ENCODE results near the gene IKZF5. TPM values are rescaled to one million over a fixed set of nuclear protein-coding genes. Genes with fewer than 3 reads are reported as not detected.

Gene IKZF5
- total and polyA plus RNA-seq, 8 donors = 6.2 to 13.1 (median 9.4) TPM

- WGBS, 2 donors = 84 to 93% methylated on average over 2 of the region's 2 CpGs
- intact Hi-C loops (cut with DNase I) = no loop called here
- no peak for FAIRE-seq
- TF ChIP-seq CTCF (IDR thresholded peaks at IDR 0.05) = no peak
- Histone ChIP-seq H3K27ac (no peak overlapping the region), H3K36me3 (no peaks in the 10 kb centered on the region), H3K27me3 (no peaks in the 10 kb centered on the region), H3K9me3 (no peaks in the 10 kb centered on the region), H3K4me3 (no peak overlapping the region), H3K4me1 (peaks cover 0 to 20% (median 7%) of the 10 kb centered on the region in 3 donors)
- no peak for ATAC-seq
- no peak for DNase-seq
Observed at GRCh38 chr10:123001370-123001769, 7.2 kb downstream of the IKZF5 start.

- H3K4me1 ChIP-seq = peaks cover 0 to 16% (median 7%) of the 10 kb centered on the region in 3 donors
- WGBS, 2 donors = 82 to 86% methylated on average over 3 of the region's 3 CpGs
Observed at GRCh38 chr10:123000155-123000554, 8.4 kb downstream of the IKZF5 start.

DNA sequence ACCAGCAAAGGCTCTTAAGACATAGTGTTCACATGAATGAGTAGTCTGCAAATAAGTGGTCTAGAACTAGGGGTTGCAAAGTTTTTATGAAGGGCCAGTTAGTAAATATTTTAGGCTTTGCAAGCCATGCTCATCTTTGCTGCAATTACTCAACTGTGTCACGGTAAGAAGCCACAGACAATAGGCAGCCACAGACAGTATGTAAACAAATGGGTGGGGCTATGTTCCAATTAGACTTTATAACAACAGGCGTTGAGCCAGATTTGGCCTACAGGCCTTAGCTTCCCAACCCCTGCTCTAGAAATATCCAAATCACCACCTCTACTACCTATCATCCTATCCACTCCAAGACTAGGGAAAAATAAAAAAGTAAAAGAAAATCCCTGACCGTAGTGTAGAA lies 9.2 kb downstream of the IKZF5 start:
- no peak for TF ChIP-seq CTCF (IDR thresholded peaks at IDR 0.05)
- Histone ChIP-seq H3K27ac (no peak overlapping the region), H3K9me3 (no peaks in the 10 kb centered on the region), H3K4me3 (no peak overlapping the region), H3K36me3 (peaks cover 0 to 14% (median 0%) of the 10 kb centered on the region in 3 donors), H3K4me1 (peaks cover 0 to 11% (median 5%) of the 10 kb centered on the region in 3 donors), H3K27me3 (no peaks in the 10 kb centered on the region)
- intact Hi-C loops (cut with DNase I) = no loop called here
- DNase-seq (no peak), ATAC-seq (peak in 1 of 4 donors; percentile 36), FAIRE-seq (no peak)
- WGBS, 2 donors = 52 to 56% methylated on average over 3 of the region's 3 CpGs

More at GRCh38 chr10:123000155-123000554, 8.4 kb downstream of the IKZF5 start:
- intact Hi-C loops (cut with DNase I) = no loop called here
- FAIRE-seq (no peak), ATAC-seq (no peak), DNase-seq (no peak)
- no peak for TF ChIP-seq CTCF (IDR thresholded peaks at IDR 0.05)
- Histone ChIP-seq H3K27ac (no peak overlapping the region), H3K4me3 (no peak overlapping the region), H3K27me3 (no peaks in the 10 kb centered on the region), H3K9me3 (no peaks in the 10 kb centered on the region), H3K36me3 (peaks cover 0 to 6% (median 0%) of the 10 kb centered on the region in 3 donors)

- ATAC-seq (no peak), FAIRE-seq (no peak)
Observed at GRCh38 chr10:122998934-122999333, 9.7 kb downstream of the IKZF5 start.

More at GRCh38 chr10:122998934-122999333, 9.7 kb downstream of the IKZF5 start:
- WGBS, 2 donors = 89% methylated on average over 3 of the region's 3 CpGs
- intact Hi-C loops (cut with DNase I) = no loop called here
- no peak overlapping the region for H3K4me3 ChIP-seq
- DNase-seq = no peak
- no peaks in the 10 kb centered on the region for H3K9me3 ChIP-seq
- no peaks in the 10 kb centered on the region for H3K27me3 ChIP-seq
- H3K36me3 ChIP-seq = peaks cover 0 to 18% (median 0%) of the 10 kb centered on the region in 3 donors
- H3K4me1 ChIP-seq = peaks cover 0 to 7% (median under 1%) of the 10 kb centered on the region in 3 donors
- H3K27ac ChIP-seq = no peak overlapping the region
- TF ChIP-seq CTCF (IDR thresholded peaks at IDR 0.05) = no peak

Measured in pancreas (tissue), 10 donors.